Adrenal gland (tissue), 12 donors: Measurements from ENCODE around the gene ELL. TPM values are rescaled to one million over a fixed set of nuclear protein-coding genes. Genes with fewer than 3 reads are reported as not detected.

Source experiments
- DNase-seq, 7 donors: peaks; one replicate each; pipeline ENCODE4 v3.0.0-alpha.2; 2019 to 2020
- H3K27ac ChIP-seq, 5 donors: fragments of 200-600 bp; sonication (generic) in 4 of 5; 1 replicate in 3 of 5; 2 replicates in 2 of 5; pipeline versions ENCODE4 v1.5.1 to v1.8.0; 2016 to 2020; ENCODE audit warnings: mild to moderate bottlenecking in 1 of 5
- H3K27me3 ChIP-seq: fragments of 200-600 bp; 2 replicates; pipeline ENCODE4 v1.8.0; 2021
- H3K36me3 ChIP-seq, 2 donors: fragments of 200-600 bp; replicated peaks in 1 of 2; 1 replicate in 1 of 2; 2 replicates in 1 of 2; pipeline versions ENCODE4 v1.5.1 to v1.8.0; 2018 to 2022
- H3K4me1 ChIP-seq, 2 donors: fragments of 200-600 bp; replicated peaks in 1 of 2; 1 replicate in 1 of 2; 2 replicates in 1 of 2; pipeline versions ENCODE4 v1.5.1 to v1.8.0; 2018 to 2021
- H3K4me3 ChIP-seq, 4 donors: fragments of 200-600 bp; sonication (generic) in 3 of 4; one replicate each; pipeline ENCODE4 v1.5.1; 2016 to 2018
- H3K9me3 ChIP-seq, 3 donors: fragments of 200-600 bp; sonication (generic) in 1 of 3; replicated peaks in 1 of 3; 1 replicate in 2 of 3; 2 replicates in 1 of 3; pipeline versions ENCODE4 v1.5.1 to v1.8.0; 2016 to 2021
- POLR2A ChIP-seq, 2 donors: fragments of 450-650 bp; IDR thresholded peaks; one replicate each; pipeline ENCODE4 v1.6.1; 2017; ENCODE audit warnings: antibody characterized with exemption in 2 of 2, mild to moderate bottlenecking in 2 of 2, moderate library complexity in 1 of 2
- WGBS, 4 donors: extraction: QIAGEN DNeasy Blood & Tissue Kit in 2 of 4; methylation state at CpG; one replicate each; pipeline versions ENCODE4 v1.1.5 to v1.1.7; 2013 to 2017; 5-methylcytosine and 5-hydroxymethylcytosine counted together
- intact Hi-C, 2 donors: fragments of 100-400 bp; cut with DNase I; formaldehyde crosslinking; loops; one replicate each; pipeline versions ENCODE4 v1.14.1 to v1.15.0; 2022 to 2023
- polyA plus RNA-seq, 3 donors: library from polyadenylated mRNA; stranded (reverse); fragments of 200-250 nt in 2 of 3; fragments of 350-450 nt in 1 of 3; fragmentation: Illumina TruSeq in 1 of 3; extraction: RNeasy Lipid Tissue Mini Kit (QIAGEN cat#74804) in 1 of 3; gene quantifications; one replicate each; pipeline ENCODE4 v1.2.3, GENCODE V29; 2013 to 2014
- total RNA-seq, 9 donors: library from RNA; depleted of rRNA in 4 of 9; stranded (reverse); fragments of >200 nt in 4 of 9; fragments of 120-200 nt in 1 of 9; fragmentation: NEBNext Ultra II Directional in 1 of 9; extraction: Animal tissue kit (Norgen Biotek cat#: 25700) in 1 of 9; gene quantifications; one replicate each; pipeline versions ENCODE4 v1.1.0 to v1.2.4, GENCODE V29; 2013 to 2023
- TF ChIP-seq, protein P1 (sequence below), 6 experiments: fragments of 450-650 bp in 4 of 6; fragments of 200-600 bp in 2 of 6; sonication (generic) in 1 of 6; IDR thresholded peaks; 1 replicate in 5 of 6; 2 replicates in 1 of 6; pipeline versions ENCODE4 v1.5.1 to v1.8.0; 2016 to 2021; ENCODE audit warnings: antibody characterized with exemption in 6 of 6, mild to moderate bottlenecking in 2 of 6, moderate library complexity in 1 of 6
- donor health status: healthy with polysubstance abuse.
- donor health status: Bipolar disorder and iron deficiency.
- donor health status: DM: yes; HTN: yes; CAD: no.
- donor health status: DM: no; HTN: no; CAD: no.
- donor health status: DM: no; HTN: no; CAD: no.
- donor health status: DM: yes; HTN: yes; CAD: no.

The ELL gene
- total and polyA plus RNA-seq, 12 donors = 1.8 to 28.3 (median 13.8) TPM

DNA sequence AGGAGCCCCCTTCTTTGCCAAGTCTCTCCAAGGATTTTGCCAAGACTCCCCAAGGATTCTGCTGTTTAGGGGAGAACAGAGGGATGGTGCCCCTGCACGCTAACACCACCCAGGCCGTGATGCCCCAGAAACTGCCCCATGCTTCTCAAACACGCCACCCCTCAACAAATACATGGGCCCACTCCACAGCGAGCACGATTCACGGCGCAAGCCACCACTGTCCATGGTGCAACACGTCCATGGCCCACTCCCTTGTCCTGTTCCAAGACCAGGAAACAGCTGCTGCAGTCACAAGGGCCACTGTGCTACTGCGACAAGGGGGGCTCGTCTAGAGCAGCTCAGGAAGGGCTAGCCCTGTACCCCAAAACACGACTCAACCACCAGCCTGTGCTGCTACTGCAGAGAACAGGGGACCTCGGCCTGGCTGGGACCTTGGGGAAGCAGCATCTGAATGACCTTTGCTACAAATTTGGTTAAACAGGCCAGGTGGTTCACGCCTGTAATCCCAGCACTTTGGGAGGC, 47.4 kb downstream of the ELL start:
- Histone ChIP-seq H3K4me3 (no peak overlapping the region), H3K4me1 (peaks cover 22 to 52% of the 10 kb centered on the region in 2 donors), H3K27me3 (no peaks in the 10 kb centered on the region), H3K36me3 (peaks cover 0 to 9% of the 10 kb centered on the region in 2 donors), H3K9me3 (no peaks in the 10 kb centered on the region), H3K27ac (peak overlapping the region in 2 of 5 donors; percentile 78 to 86)
- intact Hi-C loops = loop anchor here (5.0 to 10.0 kb wide), 2 partner anchors 103 to 380 kb away; no protein-coding TSS in a partner anchor
- TF ChIP-seq POLR2A (IDR thresholded peaks at IDR 0.05) = no peak
- TF ChIP-seq, protein P1, sequence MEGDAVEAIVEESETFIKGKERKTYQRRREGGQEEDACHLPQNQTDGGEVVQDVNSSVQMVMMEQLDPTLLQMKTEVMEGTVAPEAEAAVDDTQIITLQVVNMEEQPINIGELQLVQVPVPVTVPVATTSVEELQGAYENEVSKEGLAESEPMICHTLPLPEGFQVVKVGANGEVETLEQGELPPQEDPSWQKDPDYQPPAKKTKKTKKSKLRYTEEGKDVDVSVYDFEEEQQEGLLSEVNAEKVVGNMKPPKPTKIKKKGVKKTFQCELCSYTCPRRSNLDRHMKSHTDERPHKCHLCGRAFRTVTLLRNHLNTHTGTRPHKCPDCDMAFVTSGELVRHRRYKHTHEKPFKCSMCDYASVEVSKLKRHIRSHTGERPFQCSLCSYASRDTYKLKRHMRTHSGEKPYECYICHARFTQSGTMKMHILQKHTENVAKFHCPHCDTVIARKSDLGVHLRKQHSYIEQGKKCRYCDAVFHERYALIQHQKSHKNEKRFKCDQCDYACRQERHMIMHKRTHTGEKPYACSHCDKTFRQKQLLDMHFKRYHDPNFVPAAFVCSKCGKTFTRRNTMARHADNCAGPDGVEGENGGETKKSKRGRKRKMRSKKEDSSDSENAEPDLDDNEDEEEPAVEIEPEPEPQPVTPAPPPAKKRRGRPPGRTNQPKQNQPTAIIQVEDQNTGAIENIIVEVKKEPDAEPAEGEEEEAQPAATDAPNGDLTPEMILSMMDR (IDR thresholded peaks at IDR 0.05) = no peak
- 80 to 94% (median 92%) methylated on average over 10 to 13 of the region's 13 CpGs for WGBS, 4 donors
- DNase-seq = no peak

DNA sequence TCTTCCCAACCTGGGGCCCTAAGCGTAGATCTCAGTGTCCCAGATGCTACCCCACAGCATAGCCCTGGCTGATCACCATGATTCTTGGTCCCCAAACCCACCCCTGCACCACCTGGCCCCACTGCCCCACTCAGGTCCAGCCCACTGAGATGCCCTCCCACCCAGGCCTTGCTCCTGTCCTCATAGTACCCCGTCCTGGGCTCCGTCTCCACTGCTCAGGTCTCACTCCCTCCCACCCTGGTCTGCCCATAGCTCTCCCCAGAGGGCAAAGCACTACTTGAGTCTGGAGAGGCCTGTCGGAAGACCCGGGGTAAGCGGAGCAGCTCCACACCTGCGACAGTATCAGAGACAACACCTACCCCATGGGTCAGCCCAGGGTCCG, 48.2 kb downstream of the ELL start:
- 80 to 95% (median 94%) methylated on average over 3 to 8 of the region's 8 CpGs for WGBS, 4 donors
- H3K27ac ChIP-seq = peak overlapping the region in 3 of 5 donors; percentile 36 to 86 (median 78)
- DNase-seq = peak in 1 of 7 donors; percentile 23
- TF ChIP-seq, protein P1 (IDR thresholded peaks at IDR 0.05) = no peak
- no peak for TF ChIP-seq POLR2A (IDR thresholded peaks at IDR 0.05)
- no peak overlapping the region for H3K4me3 ChIP-seq
- no peaks in the 10 kb centered on the region for H3K9me3 ChIP-seq
- H3K36me3 ChIP-seq = peaks cover 0 to 9% of the 10 kb centered on the region in 2 donors
- no peaks in the 10 kb centered on the region for H3K27me3 ChIP-seq
- H3K4me1 ChIP-seq = peaks cover 17 to 45% of the 10 kb centered on the region in 2 donors
- intact Hi-C loops = loop anchor here (5.0 to 10.0 kb wide), 2 partner anchors 104 to 381 kb away; no protein-coding TSS in a partner anchor

DNA sequence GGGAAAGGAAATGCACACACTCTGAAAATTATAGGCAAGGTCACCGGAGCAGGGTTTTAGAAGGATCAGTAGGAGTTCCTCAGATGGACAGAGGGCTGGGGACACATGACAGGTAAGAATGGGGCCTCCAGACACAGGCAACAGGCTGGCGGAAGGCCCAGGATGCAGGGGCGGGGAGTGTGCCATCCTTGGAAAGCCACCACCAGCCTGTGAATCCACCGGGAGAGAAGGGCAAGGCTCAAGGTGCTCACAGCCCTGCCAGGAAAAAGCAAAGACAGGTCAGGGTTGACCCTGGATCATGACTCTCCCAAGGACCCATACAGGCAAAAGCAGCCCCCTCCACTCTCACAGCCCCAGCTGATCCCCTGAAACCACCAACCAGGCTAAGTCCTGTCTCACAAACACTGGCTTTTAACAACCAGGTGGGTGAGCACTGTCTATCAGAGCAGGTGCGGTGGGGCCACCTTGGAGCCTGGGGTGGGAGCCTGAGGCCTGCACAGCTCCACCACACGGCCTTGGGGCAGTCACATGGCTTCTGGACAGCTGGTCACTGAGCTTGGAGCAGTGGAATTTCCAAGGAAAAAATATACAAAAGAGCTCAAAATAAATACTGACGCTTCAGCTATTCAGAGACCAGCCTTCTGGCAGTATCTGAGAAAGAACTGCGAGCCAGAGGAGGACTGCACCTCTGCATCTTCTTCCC, 48.7 kb downstream of the ELL start:
- no peaks in the 10 kb centered on the region for H3K27me3 ChIP-seq
- H3K9me3 ChIP-seq = no peaks in the 10 kb centered on the region
- no peak overlapping the region for H3K4me3 ChIP-seq
- DNase-seq = peak in 4 of 7 donors; percentile 53 to 64 (median 59)
- H3K4me1 ChIP-seq = peaks cover 17 to 39% of the 10 kb centered on the region in 2 donors
- H3K36me3 ChIP-seq = peaks cover 0 to 9% of the 10 kb centered on the region in 2 donors
- intact Hi-C loops = loop anchor here (5.0 to 10.0 kb wide), 2 partner anchors 104 to 382 kb away; no protein-coding TSS in a partner anchor
- 47 to 62% (median 60%) methylated on average over 6 to 8 of the region's 8 CpGs for WGBS, 4 donors
- H3K27ac ChIP-seq = peak overlapping the region in 4 of 5 donors; percentile 8 to 86 (median 57)
- TF ChIP-seq, protein P1 (IDR thresholded peaks at IDR 0.05) = no peak
- TF ChIP-seq POLR2A (IDR thresholded peaks at IDR 0.05) = no peak

DNA sequence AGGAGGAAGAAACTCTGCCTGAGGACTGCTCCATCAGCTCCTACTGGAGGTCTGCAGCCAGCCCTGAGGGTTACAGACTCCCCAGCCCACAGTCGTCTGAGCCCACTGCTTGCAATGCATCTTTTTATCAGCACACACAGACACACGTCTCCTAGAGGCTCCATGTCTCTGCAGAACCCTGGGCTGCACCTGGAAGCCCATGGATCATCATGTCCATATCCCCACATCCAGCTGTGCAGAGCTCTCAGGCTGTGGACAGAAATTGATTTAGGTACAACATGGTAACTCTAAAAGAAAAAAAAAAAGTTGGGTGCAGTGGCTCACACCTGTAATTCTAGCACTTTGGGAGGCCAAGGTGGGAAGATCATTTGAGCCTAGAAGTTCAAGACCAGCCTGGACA, 51.1 kb downstream of the ELL start:
- DNase-seq = no peak
- Histone ChIP-seq H3K27me3 (no peaks in the 10 kb centered on the region), H3K9me3 (no peaks in the 10 kb centered on the region), H3K27ac (peak overlapping the region in 1 of 5 donors; percentile 3), H3K4me3 (no peak overlapping the region), H3K36me3 (peaks cover 0 to 9% of the 10 kb centered on the region in 2 donors), H3K4me1 (peaks cover 17 to 48% of the 10 kb centered on the region in 2 donors)
- 57 to 72% (median 61%) methylated on average over 1 to 2 of the region's 2 CpGs for WGBS, 4 donors
- intact Hi-C loops = loop anchor here (5.0 to 10.0 kb wide), 2 partner anchors 107 to 384 kb away; no protein-coding TSS in a partner anchor
- TF ChIP-seq, protein P1 (IDR thresholded peaks at IDR 0.05) = no peak
- TF ChIP-seq POLR2A (IDR thresholded peaks at IDR 0.05) = no peak
